GM21619 (cell line): ENCODE measurements around the gene ARID5B.
A peak's percentile ranks its signal among the peaks of the same experiment; 100 is the strongest.

Experiments used
- ATAC-seq: cut with Tn5 transposase; IDR thresholded peaks from one replicate; pipeline ENCODE4 v1.9.1; 2021; ENCODE audit not compliant: unreplicated experiment

Gene ARID5B

GRCh38 chr10:62085821-62086220 is 184.3 kb downstream of the ARID5B start:
- no peak for ATAC-seq

- no peak for ATAC-seq
Observed at GRCh38 chr10:62087329-62087728, 185.8 kb downstream of the ARID5B start.

GRCh38 chr10:62088786-62089185 is 187.3 kb downstream of the ARID5B start:
- ATAC-seq = no peak

GRCh38 chr10:62092301-62093030 is 191.0 kb downstream of the ARID5B start:
- ATAC-seq = no peak

GRCh38 chr10:62093863-62094291 is 192.4 kb downstream of the ARID5B start:
- no peak for ATAC-seq

- no peak for ATAC-seq
Observed at GRCh38 chr10:62095181-62096122, 194.0 kb downstream of the ARID5B start.

- ATAC-seq = no peak
Observed at GRCh38 chr10:62096256-62096933, 194.9 kb downstream of the ARID5B start.

GRCh38 chr10:62098278-62099121 is 197.0 kb downstream of the ARID5B start:
- ATAC-seq = no peak

GRCh38 chr10:62099299-62099698 is 197.8 kb downstream of the ARID5B start:
- no peak for ATAC-seq

- no peak for ATAC-seq
Observed at GRCh38 chr10:62103857-62104256, 202.4 kb downstream of the ARID5B start.

GRCh38 chr10:62106929-62107519 is 205.5 kb downstream of the ARID5B start:
- no peak for ATAC-seq

GRCh38 chr10:62108759-62109586 is 207.5 kb downstream of the ARID5B start:
- ATAC-seq = no peak

- peak; percentile 75 for ATAC-seq
Observed at GRCh38 chr10:62109587-62110293, 208.2 kb downstream of the ARID5B start.

- no peak for ATAC-seq
Observed at GRCh38 chr10:62112300-62112699, 210.8 kb downstream of the ARID5B start.

GRCh38 chr10:62112963-62113362 is 211.5 kb downstream of the ARID5B start:
- no peak for ATAC-seq

GRCh38 chr10:62113680-62114079 is 212.2 kb downstream of the ARID5B start:
- no peak for ATAC-seq

- no peak for ATAC-seq
Observed at GRCh38 chr10:62115321-62115720, 213.8 kb downstream of the ARID5B start.

- no peak for ATAC-seq
Observed at GRCh38 chr10:62115842-62116241, 214.3 kb downstream of the ARID5B start.

GRCh38 chr10:62116896-62117295 is 215.4 kb downstream of the ARID5B start:
- ATAC-seq = no peak
